Measurements from ENCODE around the gene SLC25A22. TPM values are rescaled to one million over a fixed set of nuclear protein-coding genes. Genes with fewer than 3 reads are reported as not detected.

SLC25A22 gene
- total and polyA plus RNA-seq, 9 of the 15 experiments (the other 6 are each of a cell fraction or from before 2014, with no cell fraction given) = 0.41 to 55.4 (median 11.4) TPM

- TF ChIP-seq PBX2 (CRISPR knock-in tag; IDR thresholded peaks at IDR 0.05; ENCODE audit: low read depth) (no peak), PBX2 (tag; conservative IDR thresholded peaks at IDR 0.05; ENCODE audit: low read depth) (no peak), ZNF584 (CRISPR knock-in tag; IDR thresholded peaks at IDR 0.05; ENCODE audit: low read depth) (no peak), ZNF655 (CRISPR knock-in tag; IDR thresholded peaks at IDR 0.05) (no peak), ZNF232 (CRISPR knock-in tag; IDR thresholded peaks at IDR 0.05) (no peak), TSC22D4 (tag; IDR thresholded peaks at IDR 0.05) (no peak), ZNF395 (CRISPR knock-in tag; IDR thresholded peaks at IDR 0.05) (no peak), NFRKB (IDR thresholded peaks at IDR 0.05; ENCODE audit: low read depth) (no peak), ZBTB11 (CRISPR knock-in tag; IDR thresholded peaks at IDR 0.05) (no peak), PTRF (tag; IDR thresholded peaks at IDR 0.05) (no peak)
Observed at GRCh38 chr11:797296-798092, 587 bp downstream of the SLC25A22 start (continued).

All from K562 (cell line).